Esophagus muscularis mucosa (tissue), 3 donors: ENCODE data around the gene PLAAT3.
"Not testable (repeated sequence)": the region's sequence is repeated elsewhere in the genome, so short reads cannot be mapped to it uniquely, and the experiment has no call there.

ENCODE experiments used
- CTCF ChIP-seq, 3 experiments: fragments of 200-600 bp in 2 of 3; fragments of 450-650 bp in 1 of 3; sonication (generic) in 2 of 3; IDR thresholded peaks; one replicate each; pipeline ENCODE4 v1.5.1; 2017 to 2019; ENCODE audit warnings: antibody characterized with exemption in 3 of 3, mild to moderate bottlenecking in 2 of 3, moderate library complexity in 1 of 3
- POLR2A ChIP-seq: fragments of 450-650 bp; IDR thresholded peaks from one replicate; pipeline ENCODE4 v1.6.1; 2017; ENCODE audit warnings: antibody characterized with exemption, moderate library complexity, mild to moderate bottlenecking, low read depth
- POLR2AphosphoS5 ChIP-seq, 2 donors: sonication (generic); formaldehyde crosslinking; IDR thresholded peaks; one replicate each; pipeline ENCODE4 v1.6.1; 2017; ENCODE audit warnings: antibody characterized with exemption in 2 of 2

- TF ChIP-seq CTCF (IDR thresholded peaks at IDR 0.05); POLR2AphosphoS5 (IDR thresholded peaks at IDR 0.05); POLR2A: not testable (repeated sequence)
Measured at GRCh38 chr11:63617686-63618085, 3.5 kb upstream of the PLAAT3 start.
